IMR-90 (cell line): ENCODE data around the gene TMUB1. TPM values are rescaled to one million over a fixed set of nuclear protein-coding genes. Genes with fewer than 3 reads are reported as not detected.

Source experiments
- ATAC-seq: fragments of 200-7000 bp; cut with Tn5 transposase; 2 replicates; pipeline ENCODE4 v1.9.1; 2020; ENCODE audit warnings: low read depth, mild to moderate bottlenecking, moderate library complexity
- BruUV-seq: library from RNA; stranded (reverse); fragments of 400-500 nt; replicated peaks from 2 replicates; lab custom pipeline; 2021; lab: Mats Ljungman, UMichigan
- CTCF ChIA-PET: fragments of 300-600 bp; formaldehyde crosslinking; extraction: SDS; loops from one replicate; lab custom pipeline; 2021; ENCODE audit warnings: antibody characterized with exemption; lab: Yijun Ruan, JAX
- POLR2A ChIA-PET: fragments of 300-600 bp; sonication (Branson Sonifier 250); formaldehyde crosslinking; loops from one replicate; lab custom pipeline; 2022; ENCODE audit warnings: antibody characterized with exemption; ENCODE audit not compliant: unreplicated experiment; lab: Charles Lee
- DNase-seq: peaks from one replicate; pipeline ENCODE4 v3.0.0; 2013
- H2AFZ ChIP-seq: replicated peaks from 2 replicates; pipeline ENCODE3; 2013; ENCODE audit warnings: low read length, mild to moderate bottlenecking; ENCODE audit not compliant: poor library complexity
- H2AK5ac ChIP-seq: 2 replicates; pipeline ENCODE4 v1.6.1; 2013; ENCODE audit warnings: low read depth, low read length, inconsistent platforms
- H2AK9ac ChIP-seq: replicated peaks from 2 replicates; pipeline ENCODE3; 2013; ENCODE audit warnings: mild to moderate bottlenecking, low read depth, low read length, moderate library complexity; ENCODE audit not compliant: poor library complexity
- H2BK120ac ChIP-seq: 2 replicates; pipeline ENCODE4 v1.6.1; 2013; ENCODE audit warnings: low read depth, low read length, inconsistent platforms
- H2BK15ac ChIP-seq: 3 replicates; pipeline ENCODE4 v1.6.1; 2013; ENCODE audit warnings: low read depth, low read length, inconsistent platforms
- H2BK20ac ChIP-seq: 2 replicates; pipeline ENCODE4 v1.6.1; 2013; ENCODE audit warnings: low read depth, mild to moderate bottlenecking, inconsistent platforms, low read length, moderate library complexity
- H2BK5ac ChIP-seq: 2 replicates; pipeline ENCODE4 v1.6.1; 2013; ENCODE audit warnings: mild to moderate bottlenecking, low read depth, low read length, inconsistent platforms; ENCODE audit not compliant: poor library complexity, severe bottlenecking
- H3K14ac ChIP-seq: replicated peaks from 2 replicates; pipeline ENCODE4 v1.6.1; 2013; ENCODE audit warnings: low read depth, low read length, inconsistent platforms
- H3K18ac ChIP-seq: 2 replicates; pipeline ENCODE4 v1.6.1; 2013; ENCODE audit warnings: low read depth, low read length, control low read depth
- H3K23ac ChIP-seq: 2 replicates; pipeline ENCODE4 v1.6.1; 2013; ENCODE audit warnings: low read depth, low read length, inconsistent platforms
- H3K27ac ChIP-seq: 2 replicates; pipeline ENCODE4 v1.5.1; 2013; ENCODE audit warnings: mild to moderate bottlenecking, control low read depth, low read length; ENCODE audit not compliant: insufficient read depth
- H3K27me3 ChIP-seq: 2 replicates; pipeline ENCODE4 v1.6.1; 2013; ENCODE audit warnings: low read length; ENCODE audit not compliant: control insufficient read depth, insufficient read depth
- H3K36me3 ChIP-seq: 2 replicates; pipeline ENCODE4 v1.6.1; 2013; ENCODE audit warnings: low read length, mixed read lengths; ENCODE audit not compliant: control insufficient read depth, insufficient read depth
- H3K4ac ChIP-seq: 2 replicates; pipeline ENCODE4 v1.6.1; 2013; ENCODE audit warnings: low read depth, low read length, inconsistent platforms
- H3K4me1 ChIP-seq: 2 replicates; pipeline ENCODE4 v1.6.1; 2013; ENCODE audit warnings: low read length, mixed read lengths; ENCODE audit not compliant: control insufficient read depth, insufficient read depth
- H3K4me2 ChIP-seq: 2 replicates; pipeline ENCODE4 v1.6.1; 2013; ENCODE audit warnings: low read depth, mild to moderate bottlenecking, control low read depth, low read length, moderate library complexity
- H3K4me3 ChIP-seq: 2 replicates; pipeline ENCODE4 v1.5.1; 2013; ENCODE audit warnings: low read depth, mild to moderate bottlenecking, control low read depth, low read length, moderate library complexity; ENCODE audit not compliant: insufficient read depth
- H3K56ac ChIP-seq: 2 replicates; pipeline ENCODE4 v1.6.1; 2013; ENCODE audit warnings: low read length, inconsistent platforms; ENCODE audit not compliant: insufficient read depth; ENCODE audit errors: extremely low read depth
- H3K79me1 ChIP-seq, 2 experiments: 2 replicates each; pipeline ENCODE4 v1.6.1; 2013; ENCODE audit warnings: low read length in 2 of 2, inconsistent platforms in 1 of 2, low read depth in 1 of 2
- H3K9ac ChIP-seq: 2 replicates; pipeline ENCODE4 v1.6.1; 2013; ENCODE audit warnings: low read depth, low read length, control low read depth
- H3K9me1 ChIP-seq: 2 replicates; pipeline ENCODE4 v1.6.1; 2013; ENCODE audit warnings: low read length, inconsistent platforms; ENCODE audit not compliant: insufficient read depth
- H3K9me3 ChIP-seq: 2 replicates; pipeline ENCODE4 v1.6.1; 2013; ENCODE audit warnings: low read length; ENCODE audit not compliant: control insufficient read depth, insufficient read depth
- H4K20me1 ChIP-seq: 2 replicates; pipeline ENCODE4 v1.6.1; 2013; ENCODE audit warnings: low read length, inconsistent platforms; ENCODE audit not compliant: insufficient read depth
- H4K5ac ChIP-seq: 2 replicates; pipeline ENCODE4 v1.6.1; 2013; ENCODE audit warnings: mild to moderate bottlenecking, low read depth, low read length, control low read depth
- H4K8ac ChIP-seq, 2 experiments: 2 replicates each; pipeline ENCODE4 v1.6.1; 2013; ENCODE audit warnings: low read depth in 2 of 2, low read length in 2 of 2, control low read depth in 1 of 2, inconsistent platforms in 1 of 2
- H4K91ac ChIP-seq: 2 replicates; pipeline ENCODE4 v1.6.1; 2013; ENCODE audit warnings: low read depth, low read length, inconsistent platforms; ENCODE audit not compliant: insufficient read depth
- CEBPB ChIP-seq: IDR thresholded peaks from 2 replicates; pipeline ENCODE4 v1.6.1; 2012; ENCODE audit warnings: low read depth, low read length, improper control_type of control experiment
- CTCF ChIP-seq: conservative IDR thresholded peaks from 2 replicates; pipeline ENCODE4 v1.5.1; 2012; ENCODE audit warnings: mild to moderate bottlenecking, low read depth, low read length, improper control_type of control experiment
- ELK1 ChIP-seq: fragments of 150-350 bp; IDR thresholded peaks from 2 replicates; pipeline ENCODE4 v1.6.1; 2016; ENCODE audit warnings: low read depth, mild to moderate bottlenecking, low read length, moderate library complexity, borderline replicate concordance
- FOS ChIP-seq: fragments of 150-350 bp; IDR thresholded peaks from 2 replicates; pipeline ENCODE4 v1.6.1; 2016; ENCODE audit warnings: low read depth, low read length
- MAFK ChIP-seq: IDR thresholded peaks from 2 replicates; pipeline ENCODE4 v1.6.1; 2012; ENCODE audit warnings: low read depth, low read length, improper control_type of control experiment
- MAZ ChIP-seq: IDR thresholded peaks from 2 replicates; pipeline ENCODE4 v1.6.1; 2012; ENCODE audit warnings: low read depth, mild to moderate bottlenecking, low read length, improper control_type of control experiment, moderate library complexity, borderline replicate concordance
- MXI1 ChIP-seq: IDR thresholded peaks from 2 replicates; pipeline ENCODE4 v1.6.1; 2012; ENCODE audit warnings: low read depth, mild to moderate bottlenecking, low read length, moderate library complexity, borderline replicate concordance
- NFE2L2 ChIP-seq: fragments of 150-350 bp; IDR thresholded peaks from 2 replicates; pipeline ENCODE4 v1.6.1; 2016; ENCODE audit warnings: low read depth, mild to moderate bottlenecking, low read length
- POLR2A ChIP-seq: IDR thresholded peaks from 2 replicates; pipeline ENCODE4 v1.6.1; 2012; ENCODE audit warnings: mild to moderate bottlenecking, low read depth, low read length
- RAD21 ChIP-seq: IDR thresholded peaks from 2 replicates; pipeline ENCODE4 v1.6.1; 2012; ENCODE audit warnings: low read length, improper control_type of control experiment
- RCOR1 ChIP-seq: IDR thresholded peaks from 2 replicates; pipeline ENCODE4 v1.6.1; 2012; ENCODE audit warnings: mild to moderate bottlenecking, low read length, improper control_type of control experiment; ENCODE audit not compliant: insufficient replicate concordance
- RFX5 ChIP-seq: IDR thresholded peaks from 2 replicates; pipeline ENCODE4 v1.8.0; 2012; ENCODE audit warnings: low read depth, mild to moderate bottlenecking, low read length, moderate library complexity
- SMC3 ChIP-seq: fragments of 150-350 bp; IDR thresholded peaks from 2 replicates; pipeline ENCODE4 v1.6.1; 2016; ENCODE audit warnings: low read depth, mild to moderate bottlenecking, antibody characterized with exemption, low read length, moderate library complexity
- USF2 ChIP-seq: fragments of 150-350 bp; IDR thresholded peaks from 2 replicates; pipeline ENCODE4 v1.6.1; 2017; ENCODE audit warnings: mild to moderate bottlenecking, antibody characterized with exemption, low read length, low read depth
- WGBS, 2 experiments: methylation state at CpG; one replicate each; pipeline versions ENCODE4 v1.1.5 to v1.1.7; 2013; ENCODE audit warnings: missing lambda C conversion rate in 2 of 2; ENCODE audit not compliant: insufficient read length in 1 of 2; ENCODE audit errors: extremely low coverage in 2 of 2; 5-methylcytosine and 5-hydroxymethylcytosine counted together
- dilution Hi-C: fragments of 300-500 bp; cut with HindIII; formaldehyde crosslinking; loops from one replicate; pipeline ENCODE4 v1.14.3; 2018; ENCODE audit warnings: low sequenced_read_pairs; ENCODE audit not compliant: unreplicated experiment
- in situ Hi-C: fragments of 300-500 bp; cut with MboI; formaldehyde crosslinking; loops from 3 replicates; pipeline ENCODE4 v1.14.3; 2019; ENCODE audit warnings: low sequenced_read_pairs, inconsistent platforms, mixed read lengths
- intact Hi-C: fragments of 100-400 bp; cut with micrococcal nuclease; formaldehyde crosslinking; loops from 2 replicates; pipeline ENCODE4 v1.10.0; 2022
- polyA plus RNA-seq, 3 experiments: library from polyadenylated mRNA; depleted of rRNA; stranded (reverse); fragments of >200 nt; gene quantifications; 2 replicates each; pipeline ENCODE4 v1.2.3, GENCODE V29; 2012; ENCODE audit warnings: low replicate concordance in 1 of 3
- total RNA-seq: library from RNA; depleted of rRNA; stranded (reverse); fragments of >200 nt; gene quantifications from 2 replicates; pipeline ENCODE4 v1.2.3, GENCODE V29; 2012

Gene TMUB1
- total and polyA plus RNA-seq, 2 of the 4 experiments (the other 2 are of a cell fraction) = 6.8 to 29.8 TPM

- ChIA-PET CTCF (no interaction called here), POLR2A (interaction anchor here (0.5 kb wide), 1 partner anchor 65 kb away, joined by 3 read pairs; no protein-coding TSS in a partner anchor)
- peak overlapping the region; percentile 98; the same call in 1 of the 2 replicates for H2AK5ac ChIP-seq
- dilution Hi-C loops = no loop called here
- peak overlapping the region; percentile 93; the same call in 1 of the 2 replicates for H3K9ac ChIP-seq
- H3K4me2 ChIP-seq = peak overlapping the region; percentile 91
- 0 out of 2 replicates have a peak overlapping the region, but pooled peaks have one; percentile 19 for H3K23ac ChIP-seq
- peak overlapping the region; percentile 92; the same call in 1 of the 2 replicates for H4K91ac ChIP-seq
- no peaks in the 10 kb centered on the region for H3K9me3 ChIP-seq
- peak overlapping the region; percentile 95 for H3K4me3 ChIP-seq
- H4K20me1 ChIP-seq = peaks cover 22% of the 10 kb centered on the region
- in situ Hi-C loops = no loop called here
- intact Hi-C loops = no loop called here
- no peak overlapping the region for H2BK120ac ChIP-seq
- H2BK5ac ChIP-seq = no peak overlapping the region
- no peak overlapping the region for H4K5ac ChIP-seq
- no peak overlapping the region for H2BK20ac ChIP-seq
- WGBS, 2 experiments = 86% methylated on average over 12 of the region's 27 CpGs; no CpG with 5 or more reads in 1 of the 2 experiments
- H3K79me1 ChIP-seq = peaks cover 19 to 71% of the 10 kb centered on the region in 2 experiments; a peak in 3 of 4 replicates
- no peak overlapping the region for H2BK15ac ChIP-seq
- DNase-seq (no peak), ATAC-seq (no peak)
- no peak overlapping the region; a peak in 1 of 4 replicates for H4K8ac ChIP-seq
- H2AFZ ChIP-seq = no peak overlapping the region
- peak overlapping the region; percentile 70; the same call in 1 of the 2 replicates for H3K56ac ChIP-seq
- H3K36me3 ChIP-seq = peaks cover 35% of the 10 kb centered on the region
- peak overlapping the region; percentile 98 for H2AK9ac ChIP-seq
- 0 out of 2 replicates have a peak overlapping the region, but pooled peaks have one; percentile 95 for H3K14ac ChIP-seq
- no peak overlapping the region; the same call in 1 of the 2 replicates for H3K27ac ChIP-seq
- no peaks in the 10 kb centered on the region for H3K27me3 ChIP-seq
- no TSS peak for BruUV-seq
- no peaks in the 10 kb centered on the region; the same call in 1 of the 2 replicates for H3K9me1 ChIP-seq
- H3K4ac ChIP-seq = peak overlapping the region; percentile 95; the same call in 1 of the 2 replicates
- peaks cover 22% of the 10 kb centered on the region for H3K4me1 ChIP-seq
- no peak overlapping the region for H3K18ac ChIP-seq
- TF ChIP-seq SMC3 = no peak
- no peak for TF ChIP-seq RAD21
- TF ChIP-seq NFE2L2 = no peak
- TF ChIP-seq FOS = no peak
- TF ChIP-seq CTCF = no peak
- TF ChIP-seq RCOR1 = no peak
- no peak for TF ChIP-seq POLR2A
- TF ChIP-seq RFX5 = no peak
- no peak for TF ChIP-seq MXI1
- no peak for TF ChIP-seq MAZ
- no peak for TF ChIP-seq MAFK
- no peak for TF ChIP-seq CEBPB
- TF ChIP-seq USF2 = no peak
- no peak for TF ChIP-seq ELK1
Measured at GRCh38 chr7:151079199-151079910, 3.9 kb downstream of the TMUB1 start.
